Hepatocyte (in vitro differentiated cells): ENCODE data around the gene SDE2.

ENCODE experiments used
- CTCF ChIP-seq: fragments of 200-600 bp; sonication (generic); IDR thresholded peaks from 2 replicates; pipeline ENCODE4 v1.5.1; 2016; ENCODE audit warnings: antibody characterized with exemption, mild to moderate bottlenecking; ENCODE audit not compliant: poor library complexity
- EZH2 ChIP-seq: fragments of 200-600 bp; sonication (generic); IDR thresholded peaks from 2 replicates; pipeline ENCODE4 v1.6.1; 2016; ENCODE audit warnings: antibody characterized with exemption, mild to moderate bottlenecking, borderline replicate concordance

DNA sequence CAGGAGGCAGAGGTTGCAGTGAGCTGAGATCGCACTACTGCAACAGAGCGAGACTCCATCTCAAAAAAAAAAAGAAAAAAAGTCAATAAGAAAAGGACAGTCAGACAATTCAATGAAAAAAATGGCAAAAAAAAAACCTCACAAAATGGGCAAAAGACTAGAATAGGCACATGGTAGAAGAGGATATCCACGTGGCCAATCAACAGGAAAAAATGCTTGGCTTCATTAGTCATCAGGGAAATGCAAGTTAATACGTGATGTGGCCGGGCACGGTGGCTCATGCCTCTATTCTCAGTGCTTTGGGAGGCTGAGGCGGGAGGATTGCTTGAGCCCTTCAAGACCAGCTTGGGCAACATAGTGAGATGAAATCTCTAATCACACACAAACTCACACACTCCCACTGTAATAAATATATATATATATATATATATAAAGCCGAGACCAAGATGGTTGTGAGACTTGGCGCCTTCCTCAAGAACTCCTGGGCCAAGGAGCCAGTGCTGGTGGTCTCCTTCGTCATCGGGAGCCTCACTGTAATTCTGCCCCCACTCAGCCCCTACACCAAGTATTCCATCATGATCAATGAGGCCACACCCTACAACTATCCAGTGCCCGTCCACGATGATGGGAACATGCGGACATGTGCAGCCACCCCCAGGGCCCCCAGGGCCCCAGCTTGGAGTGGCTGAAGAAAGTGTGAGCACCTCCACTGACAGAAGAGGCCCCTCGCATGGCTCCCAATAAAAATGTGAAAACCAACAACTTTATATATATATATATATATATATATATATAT, 35.2 kb downstream of the SDE2 start:
- TF ChIP-seq CTCF (no peak), EZH2 (no peak)
